OCI-LY7 (cell line): ENCODE data around the gene SFT2D3. TPM values are rescaled to one million over a fixed set of nuclear protein-coding genes. Genes with fewer than 3 reads are reported as not detected.

Source experiments
- BruUV-seq: library from RNA; stranded (reverse); fragments of 400-500 nt; replicated peaks from 2 replicates; lab custom pipeline; 2021; lab: Mats Ljungman, UMichigan
- CTCF ChIA-PET: fragments of 300-600 bp; sonication (Branson Sonifier 250); formaldehyde crosslinking; loops from one replicate; lab custom pipeline; 2022; ENCODE audit warnings: antibody characterized with exemption; ENCODE audit not compliant: unreplicated experiment; lab: Charles Lee
- POLR2A ChIA-PET: fragments of 300-600 bp; sonication (Branson Sonifier 250); formaldehyde crosslinking; loops from one replicate; lab custom pipeline; 2022; ENCODE audit warnings: antibody characterized with exemption; lab: Charles Lee
- DNase-seq: peaks from one replicate; pipeline ENCODE4 v3.0.0-alpha.2; 2015; ENCODE audit warnings: low spot score
- H2AFZ ChIP-seq: fragments of 200-600 bp; sonication (generic), shearing (Covaris generic); 2 replicates; pipeline ENCODE4 v1.6.1; 2014; ENCODE audit warnings: mild to moderate bottlenecking, antibody characterized with exemption, low read length, moderate library complexity
- H3K27ac ChIP-seq: fragments of 200-600 bp; sonication (generic); 2 replicates; pipeline ENCODE4 v1.5.1; 2014; ENCODE audit warnings: mixed run types, low read depth, mild to moderate bottlenecking, moderate library complexity, low read length, inconsistent platforms; ENCODE audit not compliant: poor library complexity, severe bottlenecking
- H3K36me3 ChIP-seq: fragments of 200-600 bp; sonication (generic); 2 replicates; pipeline ENCODE4 v1.6.1; 2014; ENCODE audit warnings: mild to moderate bottlenecking, antibody characterized with exemption, low read length, moderate library complexity, mixed read lengths; ENCODE audit not compliant: insufficient read depth
- H3K4me1 ChIP-seq: fragments of 200-600 bp; sonication (generic); 2 replicates; pipeline ENCODE4 v1.5.1; 2014; ENCODE audit warnings: mild to moderate bottlenecking, low read length; ENCODE audit not compliant: insufficient read depth, poor library complexity, severe bottlenecking
- H3K4me2 ChIP-seq: fragments of 200-600 bp; sonication (generic); 2 replicates; pipeline ENCODE4 v1.6.1; 2014; ENCODE audit warnings: mild to moderate bottlenecking, low read length
- H3K4me3 ChIP-seq: fragments of 200-600 bp; sonication (generic); 2 replicates; pipeline ENCODE4 v1.5.1; 2014; ENCODE audit warnings: mild to moderate bottlenecking, low read depth, low read length; ENCODE audit not compliant: poor library complexity, severe bottlenecking
- H3K79me2 ChIP-seq: fragments of 200-600 bp; sonication (generic); 2 replicates; pipeline ENCODE4 v1.6.1; 2016; ENCODE audit warnings: low read depth, mild to moderate bottlenecking, low read length, moderate library complexity, mixed read lengths; ENCODE audit not compliant: insufficient read depth
- H3K9me2 ChIP-seq: fragments of 200-600 bp; sonication (generic); 2 replicates; pipeline ENCODE4 v1.6.1; 2016; ENCODE audit warnings: mild to moderate bottlenecking, low read length, mixed read lengths; ENCODE audit not compliant: insufficient read depth
- H3K9me3 ChIP-seq: fragments of 200-600 bp; sonication (generic); 2 replicates; pipeline ENCODE4 v1.6.1; 2014; ENCODE audit warnings: mild to moderate bottlenecking, mixed run types, low read length, mixed read lengths
- H4K20me1 ChIP-seq: fragments of 200-600 bp; sonication (generic); 2 replicates; pipeline ENCODE4 v1.6.1; 2014; ENCODE audit warnings: mild to moderate bottlenecking, antibody characterized with exemption, low read length, moderate library complexity, mixed read lengths; ENCODE audit not compliant: insufficient read depth
- EZH2phosphoT487 ChIP-seq: fragments of 200-600 bp; sonication (generic); IDR thresholded peaks from 2 replicates; pipeline ENCODE4 v1.6.1; 2018; ENCODE audit warnings: low read depth, borderline replicate concordance, mild to moderate bottlenecking, mixed run types, antibody characterized with exemption, low read length, moderate library complexity, mixed read lengths
- intact Hi-C: fragments of 100-400 bp; cut with micrococcal nuclease; formaldehyde crosslinking; loops from one replicate; pipeline ENCODE4 v1.10.0; 2022; ENCODE audit not compliant: unreplicated experiment
- total RNA-seq, 2 experiments: library from RNA; depleted of rRNA in 1 of 2; stranded (reverse); fragments of >200 nt in 1 of 2; shearing (Covaris generic) in 1 of 2; gene quantifications; 2 replicates each; pipeline ENCODE4 v1.2.3, GENCODE V29; 2014 to 2022
- TF ChIP-seq, protein P1 (sequence below): fragments of 200-600 bp; sonication (generic); conservative IDR thresholded peaks from 2 replicates; pipeline ENCODE4 v1.5.1; 2014; ENCODE audit warnings: mild to moderate bottlenecking, antibody characterized with exemption, low read length, moderate library complexity, mixed read lengths

The SFT2D3 gene
- total RNA-seq, 2 experiments from 2014 or later = 7.6 to 14.3 TPM

DNA sequence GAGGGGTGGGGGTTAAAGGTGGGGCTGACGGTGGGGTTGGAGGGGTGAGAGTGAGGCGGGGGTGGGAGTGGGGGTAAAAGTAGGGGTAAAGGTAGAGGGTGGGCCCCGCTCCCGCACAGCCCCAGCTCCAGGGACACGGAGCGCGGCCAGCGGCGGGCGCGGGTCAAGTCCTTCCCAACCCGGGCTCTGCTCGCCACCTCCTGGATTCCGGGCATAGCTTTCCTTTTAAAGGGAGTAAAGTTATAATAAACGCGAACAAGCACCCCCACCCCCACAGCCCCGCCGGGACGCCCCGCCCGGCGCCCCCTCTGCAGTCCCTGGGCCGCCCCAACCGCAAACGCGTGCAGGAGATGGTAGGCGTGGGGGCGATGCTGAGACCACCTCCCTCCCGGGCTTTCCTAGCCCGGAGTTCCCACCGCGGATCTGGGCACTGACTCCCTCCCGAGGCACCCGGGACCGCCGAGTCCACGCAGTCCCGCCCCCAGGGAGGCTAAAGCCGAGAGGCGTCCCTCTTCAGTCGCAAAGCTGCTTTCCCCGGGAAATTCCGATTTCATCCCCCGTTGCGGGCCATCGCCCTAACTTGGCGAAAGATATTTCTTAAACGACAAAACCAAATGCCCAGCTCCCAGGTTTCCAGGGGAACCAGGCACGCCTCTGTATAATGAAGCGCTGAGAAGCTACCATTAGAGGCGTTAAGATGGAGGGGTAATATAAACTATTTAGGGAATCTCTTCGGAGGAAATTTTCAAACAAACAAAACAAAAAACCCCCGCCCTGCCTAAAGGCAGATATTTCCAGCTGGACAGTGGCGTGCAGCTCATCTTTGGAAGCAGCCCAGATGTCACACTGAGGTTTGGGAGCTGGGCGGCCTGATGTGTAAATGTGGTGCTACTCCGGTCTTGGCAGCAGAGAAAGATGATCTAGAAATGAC lies 25.7 kb upstream of the SFT2D3 start, which contains the start of gene LIMS2:
LIMS2 (minus strand) TSS at position 200 of the 931 bp plus-strand sequence. CDS start 506 bp downstream, outside the sequence.
- ChIA-PET CTCF (no interaction called here), POLR2A (interaction anchor here (0.6 to 1.3 kb wide), 2 partner anchors 22 to 611 kb away, joined by 3 read pairs; no protein-coding TSS in a partner anchor)
- Histone ChIP-seq H3K36me3 (no peaks in the 10 kb centered on the region), H3K27ac (no peak within 1 kb of the TSS), H3K79me2 (no peaks in the 10 kb centered on the region), H3K4me1 (no peaks in the 10 kb centered on the region), H3K9me3 (no peaks in the 10 kb centered on the region), H3K4me3 (no peak within 1 kb of the TSS), H2AFZ (no peak within 1 kb of the TSS), H4K20me1 (no peaks in the 10 kb centered on the region), H3K4me2 (no peak within 1 kb of the TSS), H3K9me2 (no peaks in the 10 kb centered on the region)
- TF ChIP-seq, protein P1, sequence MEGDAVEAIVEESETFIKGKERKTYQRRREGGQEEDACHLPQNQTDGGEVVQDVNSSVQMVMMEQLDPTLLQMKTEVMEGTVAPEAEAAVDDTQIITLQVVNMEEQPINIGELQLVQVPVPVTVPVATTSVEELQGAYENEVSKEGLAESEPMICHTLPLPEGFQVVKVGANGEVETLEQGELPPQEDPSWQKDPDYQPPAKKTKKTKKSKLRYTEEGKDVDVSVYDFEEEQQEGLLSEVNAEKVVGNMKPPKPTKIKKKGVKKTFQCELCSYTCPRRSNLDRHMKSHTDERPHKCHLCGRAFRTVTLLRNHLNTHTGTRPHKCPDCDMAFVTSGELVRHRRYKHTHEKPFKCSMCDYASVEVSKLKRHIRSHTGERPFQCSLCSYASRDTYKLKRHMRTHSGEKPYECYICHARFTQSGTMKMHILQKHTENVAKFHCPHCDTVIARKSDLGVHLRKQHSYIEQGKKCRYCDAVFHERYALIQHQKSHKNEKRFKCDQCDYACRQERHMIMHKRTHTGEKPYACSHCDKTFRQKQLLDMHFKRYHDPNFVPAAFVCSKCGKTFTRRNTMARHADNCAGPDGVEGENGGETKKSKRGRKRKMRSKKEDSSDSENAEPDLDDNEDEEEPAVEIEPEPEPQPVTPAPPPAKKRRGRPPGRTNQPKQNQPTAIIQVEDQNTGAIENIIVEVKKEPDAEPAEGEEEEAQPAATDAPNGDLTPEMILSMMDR = no peak
- no peak for TF ChIP-seq EZH2phosphoT487
- BruUV-seq = no TSS peak
- no peak for DNase-seq
- intact Hi-C loops = no loop called here

GRCh38 chr2:127676906-127677305 lies 24.4 kb upstream of the SFT2D3 start:
- no peak overlapping the region for H3K27ac ChIP-seq
- no peaks in the 10 kb centered on the region for H3K79me2 ChIP-seq
- no TSS peak for BruUV-seq
- ChIA-PET POLR2A (interaction anchor here (0.5 to 1.3 kb wide), 2 partner anchors 23 to 53 kb away, joined by 3 read pairs; no protein-coding TSS in a partner anchor), CTCF (no interaction called here)
- no peak overlapping the region for H2AFZ ChIP-seq
- H4K20me1 ChIP-seq = no peaks in the 10 kb centered on the region
- no peaks in the 10 kb centered on the region for H3K9me3 ChIP-seq
- no peak for TF ChIP-seq EZH2phosphoT487
- TF ChIP-seq, protein P1 = no peak
- intact Hi-C loops = no loop called here
- no peak overlapping the region for H3K4me2 ChIP-seq
- H3K4me1 ChIP-seq = no peaks in the 10 kb centered on the region
- no peaks in the 10 kb centered on the region for H3K9me2 ChIP-seq
- H3K36me3 ChIP-seq = no peaks in the 10 kb centered on the region
- H3K4me3 ChIP-seq = no peak overlapping the region
- DNase-seq = no peak
